HepG2 (cell line): ENCODE data around the gene PCSK5. TPM values are rescaled to one million over a fixed set of nuclear protein-coding genes. Genes with fewer than 3 reads are reported as not detected.

Experiments used
- ERF ChIP-seq: IDR thresholded peaks from 2 replicates; pipeline ENCODE4 v1.6.1; 2018; ENCODE audit warnings: missing biosample characterization, missing genetic modification reagents
- FOXO1 ChIP-seq: sonication (generic); formaldehyde crosslinking; IDR thresholded peaks from 2 replicates; pipeline ENCODE4 v1.4.0; 2020; ENCODE audit warnings: missing genetic modification reagents
- GATAD2A ChIP-seq: IDR thresholded peaks from 2 replicates; pipeline ENCODE4 v1.6.1; 2016
- JARID2 ChIP-seq: sonication (generic); formaldehyde crosslinking; IDR thresholded peaks from 2 replicates; pipeline ENCODE4 v1.8.1; 2023; ENCODE audit warnings: missing genetic modification reagents, inconsistent platforms; ENCODE audit not compliant: insufficient replicate concordance
- SNRNP70 ChIP-seq: fragments of 200-400 bp; formaldehyde crosslinking; IDR thresholded peaks from 2 replicates; pipeline ENCODE4 v1.6.1; 2017; ENCODE audit warnings: mild to moderate bottlenecking, low read depth, low read length, moderate library complexity
- SP4 ChIP-seq: sonication (generic); formaldehyde crosslinking; IDR thresholded peaks from 2 replicates; pipeline ENCODE4 v1.8.1; 2023; ENCODE audit warnings: mild to moderate bottlenecking, missing genetic modification reagents
- SRSF1 ChIP-seq: fragments of 200-400 bp; formaldehyde crosslinking; optimal IDR thresholded peaks from 2 replicates; pipeline ENCODE3; 2017; ENCODE audit warnings: mild to moderate bottlenecking, low read depth, low read length, moderate library complexity
- TRIM24 ChIP-seq: sonication (generic); formaldehyde crosslinking; IDR thresholded peaks from 2 replicates; pipeline ENCODE4 v1.8.0; 2022; ENCODE audit warnings: mild to moderate bottlenecking, missing genetic modification reagents
- ZNF343 ChIP-seq: sonication (generic); formaldehyde crosslinking; IDR thresholded peaks from 2 replicates; pipeline ENCODE4 v1.4.0; 2020; ENCODE audit warnings: mild to moderate bottlenecking, missing genetic modification reagents
- ZNF83 ChIP-seq: sonication (generic); formaldehyde crosslinking; IDR thresholded peaks from 2 replicates; pipeline ENCODE4 v1.4.0; 2020; ENCODE audit warnings: missing genetic modification reagents, mild to moderate bottlenecking, borderline replicate concordance
- polyA plus RNA-seq, 8 experiments: library from polyadenylated mRNA; depleted of rRNA in 3 of 8; stranded (reverse) in 7 of 8; unstranded in 1 of 8; fragments of >200 nt; fragmentation: Illumina TruSeq in 4 of 8; extraction: Trizol in 4 of 8; gene quantifications; 2 replicates each; pipeline versions ENCODE4 v1.2.1 to v1.2.3, GENCODE V29; 2011 to 2016; ENCODE audit warnings: low read depth in 4 of 8, missing spikeins in 1 of 8, mixed read lengths in 1 of 8; ENCODE audit not compliant: insufficient read depth in 1 of 8
- total RNA-seq, 5 experiments: library from RNA; depleted of rRNA; stranded (reverse); fragments of >200 nt; fragmentation: Illumina TruSeq; extraction: Trizol; gene quantifications; 2 replicates each; pipeline ENCODE4 v1.2.3, GENCODE V29; 2016; ENCODE audit warnings: low read depth in 1 of 5
- TF ChIP-seq, protein P1 (sequence below): IDR thresholded peaks from 2 replicates; pipeline ENCODE4 v1.4.0; 2020; ENCODE audit warnings: mild to moderate bottlenecking, missing genetic modification reagents
- TF ChIP-seq, protein P2 (sequence below): IDR thresholded peaks from 2 replicates; pipeline ENCODE4 v1.6.1; 2016; ENCODE audit warnings: control low read depth
- TF ChIP-seq, protein P3 (sequence below): sonication (generic); formaldehyde crosslinking; conservative IDR thresholded peaks from 2 replicates; pipeline ENCODE4 v1.8.0; 2022; ENCODE audit warnings: missing genetic modification reagents
- TF ChIP-seq, protein P4 (sequence below): sonication (generic); formaldehyde crosslinking; IDR thresholded peaks from 2 replicates; pipeline ENCODE4 v1.5.1; 2020; ENCODE audit warnings: mild to moderate bottlenecking, missing genetic modification reagents, moderate library complexity
- TF ChIP-seq, protein P5 (sequence below): sonication (generic); formaldehyde crosslinking; IDR thresholded peaks from 2 replicates; pipeline ENCODE4 v1.5.1; 2020; ENCODE audit warnings: mild to moderate bottlenecking, missing genetic modification reagents
- TF ChIP-seq, protein P6 (sequence below): sonication (generic); formaldehyde crosslinking; IDR thresholded peaks from 2 replicates; pipeline ENCODE4 v1.8.1; 2023; ENCODE audit warnings: mild to moderate bottlenecking, moderate library complexity, missing genetic modification reagents

PCSK5 gene
- total and polyA plus RNA-seq, 2 of the 13 experiments (the other 11 are each of a cell fraction or from before 2014, with no cell fraction given), result 0.55 to 0.66 TPM

DNA sequence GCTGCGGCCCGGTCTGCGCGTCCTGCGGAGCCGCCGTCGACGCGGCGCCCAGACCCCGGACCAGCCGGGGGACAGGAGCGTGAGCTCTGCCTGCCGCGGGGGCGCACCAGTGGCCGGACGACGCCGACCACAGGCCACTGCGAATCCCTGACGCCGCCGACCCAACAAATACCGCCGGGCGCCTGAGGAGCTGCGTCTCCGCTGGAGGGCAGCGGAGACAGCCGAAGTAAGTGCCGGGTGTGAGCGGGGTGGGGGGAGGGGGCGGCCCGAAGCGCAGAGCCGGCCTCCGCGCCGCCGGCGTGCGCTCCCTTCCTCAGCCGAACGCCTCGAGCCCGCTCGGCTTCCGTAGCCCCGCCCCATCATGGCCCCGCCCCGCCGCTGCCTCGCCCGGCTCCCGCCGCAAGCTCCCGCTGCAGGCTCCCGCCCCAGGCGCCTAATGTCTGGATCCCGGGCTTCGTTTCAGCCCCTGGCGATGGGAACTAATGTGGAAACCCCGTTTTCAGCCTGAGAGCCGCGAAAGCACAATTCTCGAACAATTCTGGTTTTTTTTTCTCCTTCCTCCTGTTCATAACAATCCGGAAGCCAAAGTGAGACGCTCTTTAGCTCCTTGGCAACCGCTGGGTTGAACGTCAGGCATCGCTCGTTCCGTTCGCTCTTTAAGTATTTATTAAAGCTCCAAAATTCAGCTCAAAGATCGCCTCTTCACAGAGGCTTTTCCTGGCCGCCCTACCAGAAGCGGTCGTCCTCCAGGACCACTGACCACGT lies 503.9 kb downstream of the PCSK5 start, which contains the start of gene RFK (continued):
- TF ChIP-seq, protein P1, sequence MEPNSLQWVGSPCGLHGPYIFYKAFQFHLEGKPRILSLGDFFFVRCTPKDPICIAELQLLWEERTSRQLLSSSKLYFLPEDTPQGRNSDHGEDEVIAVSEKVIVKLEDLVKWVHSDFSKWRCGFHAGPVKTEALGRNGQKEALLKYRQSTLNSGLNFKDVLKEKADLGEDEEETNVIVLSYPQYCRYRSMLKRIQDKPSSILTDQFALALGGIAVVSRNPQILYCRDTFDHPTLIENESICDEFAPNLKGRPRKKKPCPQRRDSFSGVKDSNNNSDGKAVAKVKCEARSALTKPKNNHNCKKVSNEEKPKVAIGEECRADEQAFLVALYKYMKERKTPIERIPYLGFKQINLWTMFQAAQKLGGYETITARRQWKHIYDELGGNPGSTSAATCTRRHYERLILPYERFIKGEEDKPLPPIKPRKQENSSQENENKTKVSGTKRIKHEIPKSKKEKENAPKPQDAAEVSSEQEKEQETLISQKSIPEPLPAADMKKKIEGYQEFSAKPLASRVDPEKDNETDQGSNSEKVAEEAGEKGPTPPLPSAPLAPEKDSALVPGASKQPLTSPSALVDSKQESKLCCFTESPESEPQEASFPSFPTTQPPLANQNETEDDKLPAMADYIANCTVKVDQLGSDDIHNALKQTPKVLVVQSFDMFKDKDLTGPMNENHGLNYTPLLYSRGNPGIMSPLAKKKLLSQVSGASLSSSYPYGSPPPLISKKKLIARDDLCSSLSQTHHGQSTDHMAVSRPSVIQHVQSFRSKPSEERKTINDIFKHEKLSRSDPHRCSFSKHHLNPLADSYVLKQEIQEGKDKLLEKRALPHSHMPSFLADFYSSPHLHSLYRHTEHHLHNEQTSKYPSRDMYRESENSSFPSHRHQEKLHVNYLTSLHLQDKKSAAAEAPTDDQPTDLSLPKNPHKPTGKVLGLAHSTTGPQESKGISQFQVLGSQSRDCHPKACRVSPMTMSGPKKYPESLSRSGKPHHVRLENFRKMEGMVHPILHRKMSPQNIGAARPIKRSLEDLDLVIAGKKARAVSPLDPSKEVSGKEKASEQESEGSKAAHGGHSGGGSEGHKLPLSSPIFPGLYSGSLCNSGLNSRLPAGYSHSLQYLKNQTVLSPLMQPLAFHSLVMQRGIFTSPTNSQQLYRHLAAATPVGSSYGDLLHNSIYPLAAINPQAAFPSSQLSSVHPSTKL (CRISPR knock-in tag), result no peak; the same call in 1 of the 2 replicates
- TF ChIP-seq TRIM24 (CRISPR knock-in tag) (no peak), ZNF343 (CRISPR knock-in tag) (peak; percentile 92), SNRNP70 (no peak), JARID2 (no peak), GATAD2A (CRISPR knock-in tag) (no peak), ZNF83 (CRISPR knock-in tag) (no peak), FOXO1 (CRISPR knock-in tag) (no peak; the same call in 1 of the 2 replicates), SRSF1 (no peak), ERF (CRISPR knock-in tag) (peak; percentile 28; the same call in 1 of the 2 replicates), SP4 (CRISPR knock-in tag) (peak; percentile 65)
- TF ChIP-seq, protein P2, sequence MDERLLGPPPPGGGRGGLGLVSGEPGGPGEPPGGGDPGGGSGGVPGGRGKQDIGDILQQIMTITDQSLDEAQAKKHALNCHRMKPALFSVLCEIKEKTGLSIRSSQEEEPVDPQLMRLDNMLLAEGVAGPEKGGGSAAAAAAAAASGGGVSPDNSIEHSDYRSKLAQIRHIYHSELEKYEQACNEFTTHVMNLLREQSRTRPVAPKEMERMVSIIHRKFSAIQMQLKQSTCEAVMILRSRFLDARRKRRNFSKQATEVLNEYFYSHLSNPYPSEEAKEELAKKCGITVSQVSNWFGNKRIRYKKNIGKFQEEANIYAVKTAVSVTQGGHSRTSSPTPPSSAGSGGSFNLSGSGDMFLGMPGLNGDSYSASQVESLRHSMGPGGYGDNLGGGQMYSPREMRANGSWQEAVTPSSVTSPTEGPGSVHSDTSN (CRISPR knock-in tag), result no peak
- TF ChIP-seq, protein P3, sequence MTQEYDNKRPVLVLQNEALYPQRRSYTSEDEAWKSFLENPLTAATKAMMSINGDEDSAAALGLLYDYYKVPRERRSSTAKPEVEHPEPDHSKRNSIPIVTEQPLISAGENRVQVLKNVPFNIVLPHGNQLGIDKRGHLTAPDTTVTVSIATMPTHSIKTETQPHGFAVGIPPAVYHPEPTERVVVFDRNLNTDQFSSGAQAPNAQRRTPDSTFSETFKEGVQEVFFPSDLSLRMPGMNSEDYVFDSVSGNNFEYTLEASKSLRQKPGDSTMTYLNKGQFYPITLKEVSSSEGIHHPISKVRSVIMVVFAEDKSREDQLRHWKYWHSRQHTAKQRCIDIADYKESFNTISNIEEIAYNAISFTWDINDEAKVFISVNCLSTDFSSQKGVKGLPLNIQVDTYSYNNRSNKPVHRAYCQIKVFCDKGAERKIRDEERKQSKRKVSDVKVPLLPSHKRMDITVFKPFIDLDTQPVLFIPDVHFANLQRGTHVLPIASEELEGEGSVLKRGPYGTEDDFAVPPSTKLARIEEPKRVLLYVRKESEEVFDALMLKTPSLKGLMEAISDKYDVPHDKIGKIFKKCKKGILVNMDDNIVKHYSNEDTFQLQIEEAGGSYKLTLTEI (CRISPR knock-in tag), result no peak
- TF ChIP-seq, protein P4, sequence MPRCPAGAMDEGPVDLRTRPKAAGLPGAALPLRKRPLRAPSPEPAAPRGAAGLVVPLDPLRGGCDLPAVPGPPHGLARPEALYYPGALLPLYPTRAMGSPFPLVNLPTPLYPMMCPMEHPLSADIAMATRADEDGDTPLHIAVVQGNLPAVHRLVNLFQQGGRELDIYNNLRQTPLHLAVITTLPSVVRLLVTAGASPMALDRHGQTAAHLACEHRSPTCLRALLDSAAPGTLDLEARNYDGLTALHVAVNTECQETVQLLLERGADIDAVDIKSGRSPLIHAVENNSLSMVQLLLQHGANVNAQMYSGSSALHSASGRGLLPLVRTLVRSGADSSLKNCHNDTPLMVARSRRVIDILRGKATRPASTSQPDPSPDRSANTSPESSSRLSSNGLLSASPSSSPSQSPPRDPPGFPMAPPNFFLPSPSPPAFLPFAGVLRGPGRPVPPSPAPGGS (CRISPR knock-in tag), result peak; percentile 91
- TF ChIP-seq, protein P5, sequence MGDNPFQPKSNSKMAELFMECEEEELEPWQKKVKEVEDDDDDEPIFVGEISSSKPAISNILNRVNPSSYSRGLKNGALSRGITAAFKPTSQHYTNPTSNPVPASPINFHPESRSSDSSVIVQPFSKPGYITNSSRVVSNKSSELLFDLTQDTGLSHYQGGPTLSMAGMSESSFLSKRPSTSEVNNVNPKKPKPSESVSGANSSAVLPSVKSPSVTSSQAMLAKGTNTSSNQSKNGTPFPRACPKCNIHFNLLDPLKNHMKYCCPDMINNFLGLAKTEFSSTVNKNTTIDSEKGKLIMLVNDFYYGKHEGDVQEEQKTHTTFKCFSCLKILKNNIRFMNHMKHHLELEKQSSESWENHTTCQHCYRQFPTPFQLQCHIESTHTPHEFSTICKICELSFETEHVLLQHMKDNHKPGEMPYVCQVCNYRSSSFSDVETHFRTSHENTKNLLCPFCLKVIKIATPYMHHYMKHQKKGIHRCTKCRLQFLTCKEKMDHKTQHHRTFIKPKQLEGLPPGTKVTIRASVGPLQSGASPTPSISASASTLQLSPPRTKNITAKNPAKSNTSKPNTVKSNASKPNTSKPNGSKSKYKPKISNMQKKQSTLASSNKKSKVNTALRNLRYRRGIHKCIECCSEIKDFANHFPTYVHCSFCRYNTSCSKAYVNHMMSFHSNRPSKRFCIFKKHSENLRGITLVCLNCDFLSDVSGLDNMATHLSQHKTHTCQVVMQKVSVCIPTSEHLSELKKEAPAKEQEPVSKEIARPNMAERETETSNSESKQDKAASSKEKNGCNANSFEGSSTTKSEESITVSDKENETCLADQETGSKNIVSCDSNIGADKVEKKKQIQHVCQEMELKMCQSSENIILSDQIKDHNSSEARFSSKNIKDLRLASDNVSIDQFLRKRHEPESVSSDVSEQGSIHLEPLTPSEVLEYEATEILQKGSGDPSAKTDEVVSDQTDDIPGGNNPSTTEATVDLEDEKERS, result no peak
- TF ChIP-seq, protein P6, sequence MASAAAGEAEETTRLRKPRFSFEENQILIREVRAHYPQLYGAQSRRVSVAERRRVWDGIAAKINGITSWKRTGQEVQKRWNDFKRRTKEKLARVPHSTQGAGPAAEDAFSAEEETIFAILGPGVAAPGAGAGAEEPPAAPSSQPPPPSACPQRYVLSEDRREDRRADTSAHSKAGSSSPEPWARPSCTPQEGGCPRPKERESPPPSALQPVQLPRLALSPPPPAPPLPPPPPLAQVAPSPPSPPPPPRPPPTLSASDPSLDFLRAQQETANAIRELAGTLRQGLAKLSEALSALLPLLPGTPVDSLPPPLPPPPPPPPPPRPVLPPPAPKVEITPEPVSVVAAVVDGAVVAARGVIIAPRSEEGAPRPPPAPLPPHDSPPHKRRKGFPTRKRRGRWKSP (CRISPR knock-in tag), result no peak; the same call in 1 of the 2 replicates
